Measurements from ENCODE around the gene SPATA3. TPM values are rescaled to one million over a fixed set of nuclear protein-coding genes. Genes with fewer than 3 reads are reported as not detected.

Gene SPATA3
- total and polyA plus RNA-seq, 2 of the 13 experiments (the other 11 are each of a cell fraction or from before 2014, with no cell fraction given) = not detected

DNA sequence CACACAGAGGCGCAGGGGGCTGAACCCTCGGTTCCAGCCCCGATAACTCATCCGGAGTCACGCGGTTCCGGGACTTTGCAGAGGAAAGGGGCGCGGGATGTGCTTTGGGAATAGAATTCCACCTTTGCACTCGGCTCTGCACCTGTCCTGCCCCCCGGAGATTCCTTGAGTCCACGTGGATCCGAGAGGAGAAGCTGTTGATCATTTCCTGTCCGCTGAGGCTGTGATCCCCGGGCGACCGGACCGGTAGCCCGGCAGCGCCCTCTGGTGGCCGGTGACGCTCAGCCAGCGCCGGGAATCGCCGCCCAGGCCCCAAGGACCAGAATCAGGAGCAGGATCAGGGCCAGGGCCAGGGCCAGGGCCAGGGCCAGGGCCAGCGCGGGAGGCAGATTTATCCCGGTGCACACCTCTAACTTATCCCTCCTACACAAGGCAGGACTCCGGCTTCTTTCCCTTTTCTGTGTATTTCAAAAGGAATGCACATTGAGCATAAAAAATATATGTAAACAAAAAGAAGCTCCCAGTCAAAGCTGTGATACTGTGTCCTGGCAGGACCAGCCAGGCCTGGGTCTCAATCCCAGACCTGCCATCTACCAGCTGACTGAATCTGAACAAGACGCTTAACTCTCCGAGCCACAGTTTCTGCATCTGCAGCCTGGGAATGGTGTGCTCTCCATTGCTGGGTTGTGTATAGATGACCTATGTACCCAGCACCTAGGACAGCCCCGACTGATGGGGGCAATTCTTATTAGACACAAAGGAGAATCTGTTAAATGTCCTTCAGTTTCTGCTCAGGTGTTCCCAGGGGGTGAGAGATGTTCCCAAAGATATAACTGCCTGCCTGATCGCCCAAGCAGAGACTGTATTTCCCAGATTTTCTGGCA is 8.5 kb upstream of the SPATA3 start (continued):
- TF ChIP-seq, protein P1, sequence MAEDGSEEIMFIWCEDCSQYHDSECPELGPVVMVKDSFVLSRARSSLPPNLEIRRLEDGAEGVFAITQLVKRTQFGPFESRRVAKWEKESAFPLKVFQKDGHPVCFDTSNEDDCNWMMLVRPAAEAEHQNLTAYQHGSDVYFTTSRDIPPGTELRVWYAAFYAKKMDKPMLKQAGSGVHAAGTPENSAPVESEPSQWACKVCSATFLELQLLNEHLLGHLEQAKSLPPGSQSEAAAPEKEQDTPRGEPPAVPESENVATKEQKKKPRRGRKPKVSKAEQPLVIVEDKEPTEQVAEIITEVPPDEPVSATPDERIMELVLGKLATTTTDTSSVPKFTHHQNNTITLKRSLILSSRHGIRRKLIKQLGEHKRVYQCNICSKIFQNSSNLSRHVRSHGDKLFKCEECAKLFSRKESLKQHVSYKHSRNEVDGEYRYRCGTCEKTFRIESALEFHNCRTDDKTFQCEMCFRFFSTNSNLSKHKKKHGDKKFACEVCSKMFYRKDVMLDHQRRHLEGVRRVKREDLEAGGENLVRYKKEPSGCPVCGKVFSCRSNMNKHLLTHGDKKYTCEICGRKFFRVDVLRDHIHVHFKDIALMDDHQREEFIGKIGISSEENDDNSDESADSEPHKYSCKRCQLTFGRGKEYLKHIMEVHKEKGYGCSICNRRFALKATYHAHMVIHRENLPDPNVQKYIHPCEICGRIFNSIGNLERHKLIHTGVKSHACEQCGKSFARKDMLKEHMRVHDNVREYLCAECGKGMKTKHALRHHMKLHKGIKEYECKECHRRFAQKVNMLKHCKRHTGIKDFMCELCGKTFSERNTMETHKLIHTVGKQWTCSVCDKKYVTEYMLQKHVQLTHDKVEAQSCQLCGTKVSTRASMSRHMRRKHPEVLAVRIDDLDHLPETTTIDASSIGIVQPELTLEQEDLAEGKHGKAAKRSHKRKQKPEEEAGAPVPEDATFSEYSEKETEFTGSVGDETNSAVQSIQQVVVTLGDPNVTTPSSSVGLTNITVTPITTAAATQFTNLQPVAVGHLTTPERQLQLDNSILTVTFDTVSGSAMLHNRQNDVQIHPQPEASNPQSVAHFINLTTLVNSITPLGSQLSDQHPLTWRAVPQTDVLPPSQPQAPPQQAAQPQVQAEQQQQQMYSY (CRISPR knock-in tag; IDR thresholded peaks at IDR 0.05) = no peak
- TF ChIP-seq ZNF138 (CRISPR knock-in tag; IDR thresholded peaks at IDR 0.05; ENCODE audit: low read depth) = no peak
- peak; percentile 95 for TF ChIP-seq XRCC5 (optimal IDR thresholded peaks at IDR 0.05; ENCODE audit: low read length)
- no peak for TF ChIP-seq ZSCAN20 (CRISPR knock-in tag; IDR thresholded peaks at IDR 0.05; ENCODE audit: borderline replicate concordance)
- TF ChIP-seq CC2D1A (CRISPR knock-in tag; IDR thresholded peaks at IDR 0.05) = no peak
- TF ChIP-seq, protein P2, sequence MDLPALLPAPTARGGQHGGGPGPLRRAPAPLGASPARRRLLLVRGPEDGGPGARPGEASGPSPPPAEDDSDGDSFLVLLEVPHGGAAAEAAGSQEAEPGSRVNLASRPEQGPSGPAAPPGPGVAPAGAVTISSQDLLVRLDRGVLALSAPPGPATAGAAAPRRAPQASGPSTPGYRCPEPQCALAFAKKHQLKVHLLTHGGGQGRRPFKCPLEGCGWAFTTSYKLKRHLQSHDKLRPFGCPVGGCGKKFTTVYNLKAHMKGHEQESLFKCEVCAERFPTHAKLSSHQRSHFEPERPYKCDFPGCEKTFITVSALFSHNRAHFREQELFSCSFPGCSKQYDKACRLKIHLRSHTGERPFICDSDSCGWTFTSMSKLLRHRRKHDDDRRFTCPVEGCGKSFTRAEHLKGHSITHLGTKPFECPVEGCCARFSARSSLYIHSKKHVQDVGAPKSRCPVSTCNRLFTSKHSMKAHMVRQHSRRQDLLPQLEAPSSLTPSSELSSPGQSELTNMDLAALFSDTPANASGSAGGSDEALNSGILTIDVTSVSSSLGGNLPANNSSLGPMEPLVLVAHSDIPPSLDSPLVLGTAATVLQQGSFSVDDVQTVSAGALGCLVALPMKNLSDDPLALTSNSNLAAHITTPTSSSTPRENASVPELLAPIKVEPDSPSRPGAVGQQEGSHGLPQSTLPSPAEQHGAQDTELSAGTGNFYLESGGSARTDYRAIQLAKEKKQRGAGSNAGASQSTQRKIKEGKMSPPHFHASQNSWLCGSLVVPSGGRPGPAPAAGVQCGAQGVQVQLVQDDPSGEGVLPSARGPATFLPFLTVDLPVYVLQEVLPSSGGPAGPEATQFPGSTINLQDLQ (CRISPR knock-in tag; IDR thresholded peaks at IDR 0.05) = no peak
- TF ChIP-seq, protein P3, sequence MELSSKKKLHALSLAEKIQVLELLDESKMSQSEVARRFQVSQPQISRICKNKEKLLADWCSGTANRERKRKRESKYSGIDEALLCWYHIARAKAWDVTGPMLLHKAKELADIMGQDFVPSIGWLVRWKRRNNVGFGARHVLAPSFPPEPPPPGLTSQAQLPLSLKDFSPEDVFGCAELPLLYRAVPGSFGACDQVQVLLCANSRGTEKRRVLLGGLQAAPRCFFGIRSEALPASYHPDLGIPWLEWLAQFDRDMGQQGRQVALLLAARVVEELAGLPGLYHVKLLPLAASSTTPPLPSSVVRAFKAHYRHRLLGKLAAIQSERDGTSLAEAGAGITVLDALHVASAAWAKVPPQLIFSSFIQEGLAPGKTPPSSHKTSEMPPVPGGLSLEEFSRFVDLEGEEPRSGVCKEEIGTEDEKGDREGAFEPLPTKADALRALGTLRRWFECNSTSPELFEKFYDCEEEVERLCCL (CRISPR knock-in tag; IDR thresholded peaks at IDR 0.05; ENCODE audit: borderline replicate concordance) = peak; percentile 81; the same call in 1 of the 2 replicates
- TF ChIP-seq ZNF33B (CRISPR knock-in tag; IDR thresholded peaks at IDR 0.05) = no peak; the same call in 1 of the 2 replicates
- TF ChIP-seq MAZ (IDR thresholded peaks at IDR 0.05; ENCODE audit: borderline replicate concordance, low read depth, low read length) = no peak
- peak; percentile 75 for TF ChIP-seq MAZ (CRISPR knock-in tag; IDR thresholded peaks at IDR 0.05; ENCODE audit: low read depth)
- peak; percentile 86; the same call in 1 of the 2 replicates for TF ChIP-seq ZNF333 (CRISPR knock-in tag; IDR thresholded peaks at IDR 0.05; ENCODE audit: borderline replicate concordance)
- no peak; the same call in 1 of the 2 replicates for TF ChIP-seq ZNF75D (CRISPR knock-in tag; IDR thresholded peaks at IDR 0.05; ENCODE audit: borderline replicate concordance)
- peak; percentile 69 for TF ChIP-seq SALL1 (CRISPR knock-in tag; IDR thresholded peaks at IDR 0.05)
- TF ChIP-seq FIP1L1 (IDR thresholded peaks at IDR 0.05; ENCODE audit: borderline replicate concordance, insufficient read depth, low read depth, low read length) = no peak
- TF ChIP-seq HMGA1 (CRISPR knock-in tag; conservative IDR thresholded peaks at IDR 0.05) = no peak
- TF ChIP-seq, protein P4, sequence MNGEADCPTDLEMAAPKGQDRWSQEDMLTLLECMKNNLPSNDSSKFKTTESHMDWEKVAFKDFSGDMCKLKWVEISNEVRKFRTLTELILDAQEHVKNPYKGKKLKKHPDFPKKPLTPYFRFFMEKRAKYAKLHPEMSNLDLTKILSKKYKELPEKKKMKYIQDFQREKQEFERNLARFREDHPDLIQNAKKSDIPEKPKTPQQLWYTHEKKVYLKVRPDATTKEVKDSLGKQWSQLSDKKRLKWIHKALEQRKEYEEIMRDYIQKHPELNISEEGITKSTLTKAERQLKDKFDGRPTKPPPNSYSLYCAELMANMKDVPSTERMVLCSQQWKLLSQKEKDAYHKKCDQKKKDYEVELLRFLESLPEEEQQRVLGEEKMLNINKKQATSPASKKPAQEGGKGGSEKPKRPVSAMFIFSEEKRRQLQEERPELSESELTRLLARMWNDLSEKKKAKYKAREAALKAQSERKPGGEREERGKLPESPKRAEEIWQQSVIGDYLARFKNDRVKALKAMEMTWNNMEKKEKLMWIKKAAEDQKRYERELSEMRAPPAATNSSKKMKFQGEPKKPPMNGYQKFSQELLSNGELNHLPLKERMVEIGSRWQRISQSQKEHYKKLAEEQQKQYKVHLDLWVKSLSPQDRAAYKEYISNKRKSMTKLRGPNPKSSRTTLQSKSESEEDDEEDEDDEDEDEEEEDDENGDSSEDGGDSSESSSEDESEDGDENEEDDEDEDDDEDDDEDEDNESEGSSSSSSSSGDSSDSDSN (CRISPR knock-in tag; IDR thresholded peaks at IDR 0.05) = peak; percentile 83
- peak; percentile 66; the same call in 1 of the 2 replicates for TF ChIP-seq ZKSCAN8 (CRISPR knock-in tag; IDR thresholded peaks at IDR 0.05; ENCODE audit: borderline replicate concordance)
